Measurements from ENCODE around the gene PTPN22. TPM values are rescaled to one million over a fixed set of nuclear protein-coding genes. Genes with fewer than 3 reads are reported as not detected.

Gene PTPN22
- total RNA-seq, 4 donors from 2014 or later: 1.1 to 5.7 (median 1.9) TPM

DNA sequence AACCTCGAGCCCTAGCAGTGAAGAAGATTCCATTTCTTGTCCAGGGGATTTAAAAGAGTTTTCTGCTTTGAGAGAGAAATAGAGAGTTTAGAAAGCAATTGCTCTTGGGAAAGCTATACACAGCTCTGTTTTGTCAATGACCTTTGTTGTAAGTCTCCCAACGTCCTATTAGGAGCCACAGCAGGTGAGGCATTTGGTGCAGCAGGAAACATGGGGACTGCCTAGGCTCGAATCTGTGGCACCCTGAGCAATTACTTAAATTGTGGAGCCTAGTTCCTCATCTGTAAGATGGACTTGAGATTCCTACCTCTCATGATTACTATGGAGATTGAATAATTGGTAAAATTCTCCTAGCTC lies 41.8 kb upstream of the PTPN22 start:
- no peak for TF ChIP-seq POLR2A (IDR thresholded peaks at IDR 0.05)
- TF ChIP-seq, protein P1, sequence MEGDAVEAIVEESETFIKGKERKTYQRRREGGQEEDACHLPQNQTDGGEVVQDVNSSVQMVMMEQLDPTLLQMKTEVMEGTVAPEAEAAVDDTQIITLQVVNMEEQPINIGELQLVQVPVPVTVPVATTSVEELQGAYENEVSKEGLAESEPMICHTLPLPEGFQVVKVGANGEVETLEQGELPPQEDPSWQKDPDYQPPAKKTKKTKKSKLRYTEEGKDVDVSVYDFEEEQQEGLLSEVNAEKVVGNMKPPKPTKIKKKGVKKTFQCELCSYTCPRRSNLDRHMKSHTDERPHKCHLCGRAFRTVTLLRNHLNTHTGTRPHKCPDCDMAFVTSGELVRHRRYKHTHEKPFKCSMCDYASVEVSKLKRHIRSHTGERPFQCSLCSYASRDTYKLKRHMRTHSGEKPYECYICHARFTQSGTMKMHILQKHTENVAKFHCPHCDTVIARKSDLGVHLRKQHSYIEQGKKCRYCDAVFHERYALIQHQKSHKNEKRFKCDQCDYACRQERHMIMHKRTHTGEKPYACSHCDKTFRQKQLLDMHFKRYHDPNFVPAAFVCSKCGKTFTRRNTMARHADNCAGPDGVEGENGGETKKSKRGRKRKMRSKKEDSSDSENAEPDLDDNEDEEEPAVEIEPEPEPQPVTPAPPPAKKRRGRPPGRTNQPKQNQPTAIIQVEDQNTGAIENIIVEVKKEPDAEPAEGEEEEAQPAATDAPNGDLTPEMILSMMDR (IDR thresholded peaks at IDR 0.05): no peak
- WGBS, 2 donors: 57 to 66% methylated on average over 3 of the region's 3 CpGs
- no peaks in the 10 kb centered on the region for H3K9me3 ChIP-seq
- DNase-seq: no peak
- intact Hi-C loops (cut with DNase I): no loop called here
- H3K4me1 ChIP-seq: peaks cover 0 to 9% (median 0%) of the 10 kb centered on the region in 3 donors
- peaks cover 0 to 43% (median 14%) of the 10 kb centered on the region in 3 donors for H3K36me3 ChIP-seq
- H3K27ac ChIP-seq: peak overlapping the region; percentile 14 to 84 (median 60)
- no peaks in the 10 kb centered on the region for H3K27me3 ChIP-seq
- peak overlapping the region in 1 of 4 donors; percentile 12 for H3K4me3 ChIP-seq

DNA sequence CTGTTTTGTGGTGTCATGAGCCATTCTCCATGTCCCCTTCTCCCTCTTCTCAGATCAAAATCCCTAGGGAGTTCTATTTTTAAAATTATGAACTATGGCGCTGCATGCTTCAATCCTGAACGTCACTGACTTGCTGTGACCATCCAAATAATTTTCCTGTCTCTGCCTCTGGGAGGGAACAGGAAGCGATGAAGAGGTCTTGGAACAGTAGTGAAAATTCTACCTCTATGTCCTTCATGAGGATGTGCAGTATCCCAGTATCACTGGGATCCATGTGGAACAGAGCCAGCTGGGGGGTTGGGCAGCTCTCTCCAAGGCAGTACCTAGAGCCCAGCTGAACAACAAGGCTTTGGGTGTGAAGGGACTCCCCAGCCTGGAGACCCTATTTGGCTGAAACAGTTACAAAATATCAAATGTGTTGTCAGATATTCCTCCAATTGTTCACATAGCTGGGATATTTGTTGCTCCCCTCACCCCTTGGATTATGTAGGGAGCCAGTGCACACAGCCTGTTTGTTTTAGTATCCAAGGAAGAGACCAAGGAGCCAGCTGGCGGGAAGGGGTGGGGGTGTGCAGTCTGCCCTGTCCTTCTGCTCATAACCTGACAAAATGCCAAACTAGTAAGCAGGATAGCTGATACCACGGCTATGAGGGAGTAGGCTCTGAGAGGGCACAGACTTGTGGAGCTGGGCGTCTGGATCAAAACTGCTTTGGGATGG lies 41.2 kb upstream of the PTPN22 start:
- Histone ChIP-seq H3K27ac (peak overlapping the region; percentile 14 to 84 (median 60)), H3K36me3 (peaks cover 0 to 46% (median 14%) of the 10 kb centered on the region in 3 donors), H3K27me3 (no peaks in the 10 kb centered on the region), H3K9me3 (no peaks in the 10 kb centered on the region), H3K4me3 (peak overlapping the region in 1 of 4 donors; percentile 12), H3K4me1 (peaks cover 0 to 9% (median 0%) of the 10 kb centered on the region in 3 donors)
- no peak for TF ChIP-seq POLR2A (IDR thresholded peaks at IDR 0.05)
- TF ChIP-seq, protein P1 (IDR thresholded peaks at IDR 0.05): no peak
- intact Hi-C loops (cut with DNase I): no loop called here
- WGBS, 2 donors: 45 to 60% methylated on average over 5 to 6 of the region's 6 CpGs
- no peak for DNase-seq

DNA sequence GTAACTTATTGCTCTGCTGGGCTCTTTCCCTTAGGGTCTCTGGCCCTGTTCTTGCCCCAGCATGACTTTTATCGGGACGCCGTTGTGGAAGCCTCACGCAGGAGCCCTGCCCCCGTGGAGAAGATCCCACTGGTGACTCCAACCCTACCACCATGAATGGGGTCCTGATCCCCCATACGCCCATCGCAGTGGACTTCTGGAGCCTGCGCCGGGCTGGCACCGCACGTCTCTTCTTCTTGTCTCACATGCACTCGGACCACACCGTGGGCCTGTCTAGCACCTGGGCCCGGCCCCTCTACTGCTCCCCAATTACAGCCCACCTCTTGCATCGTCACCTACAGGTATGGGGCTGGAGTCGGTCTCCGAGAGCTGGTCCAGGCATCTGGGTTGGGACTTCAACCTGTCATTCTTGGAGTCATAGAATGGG lies 33.9 kb upstream of the PTPN22 start:
- peak overlapping the region; percentile 88 to 98 (median 96) for H3K27ac ChIP-seq
- no peaks in the 10 kb centered on the region for H3K27me3 ChIP-seq
- TF ChIP-seq, protein P1 (IDR thresholded peaks at IDR 0.05): no peak
- TF ChIP-seq POLR2A (IDR thresholded peaks at IDR 0.05): no peak
- H3K4me1 ChIP-seq: peaks cover 7 to 47% (median 20%) of the 10 kb centered on the region in 3 donors
- peak overlapping the region; percentile 63 to 89 (median 79) for H3K4me3 ChIP-seq
- no peaks in the 10 kb centered on the region for H3K9me3 ChIP-seq
- peaks cover 0 to 45% (median 12%) of the 10 kb centered on the region in 3 donors for H3K36me3 ChIP-seq
- no peak for DNase-seq
- intact Hi-C loops (cut with DNase I): loop anchor here (5.0 kb wide), 1 partner anchor 68 kb away; no protein-coding TSS in a partner anchor
- 0 to 1% methylated on average over 2 to 17 of the region's 17 CpGs for WGBS, 2 donors

DNA sequence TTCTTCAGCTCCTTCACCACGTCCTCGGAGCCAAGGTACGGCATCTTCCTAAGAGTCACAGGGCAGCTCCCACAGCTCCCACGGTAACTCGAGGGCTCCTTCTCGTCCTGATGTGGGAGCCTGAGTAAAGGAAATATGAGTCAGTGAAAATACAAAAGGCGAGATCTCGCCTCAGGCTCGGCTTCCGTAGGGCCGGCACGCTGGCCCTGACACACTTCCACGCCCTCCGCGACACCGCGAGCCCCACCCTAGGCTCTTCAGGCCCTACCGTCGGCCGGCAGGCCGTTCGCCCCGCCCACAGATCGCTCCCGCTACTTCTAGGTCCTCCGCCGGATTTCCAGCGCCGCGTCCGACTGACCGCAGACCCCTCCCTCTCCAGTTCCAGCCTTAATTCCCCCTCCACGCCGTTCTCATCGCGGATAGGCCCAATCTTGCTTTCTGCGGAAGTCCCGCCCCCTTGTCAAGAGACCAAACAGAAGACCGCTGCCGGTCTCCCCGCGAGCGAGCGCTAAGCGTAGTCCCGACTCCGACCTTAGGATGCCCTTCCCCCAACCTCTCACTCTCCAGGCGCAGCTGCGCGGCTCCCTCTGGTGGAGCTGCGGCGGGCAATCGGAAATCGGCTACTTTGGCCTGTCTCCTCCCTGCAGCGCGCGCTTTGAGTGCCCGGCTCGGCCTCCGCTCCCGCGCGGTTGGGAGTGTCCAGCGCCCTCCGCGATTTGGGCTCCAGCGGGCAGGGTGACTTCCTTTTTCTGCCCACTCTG lies 33.3 kb upstream of the PTPN22 start, which contains the start of the genes AP4B1 and DCLRE1B:
TSS of gene AP4B1 (minus strand) at position 126 of the 761 bp plus-strand sequence. CDS start at position 44, 82 bp downstream.
TSS of gene DCLRE1B (plus strand) at position 653 of the 761 bp plus-strand sequence. CDS start 261 bp downstream, outside the sequence.
- no peaks in the 10 kb centered on the region for H3K9me3 ChIP-seq
- 0 to 1% methylated on average over 20 to 41 of the region's 67 CpGs for WGBS, 2 donors
- peaks cover 7 to 47% (median 20%) of the 10 kb centered on the region in 3 donors for H3K4me1 ChIP-seq
- DNase-seq: peak; percentile 95
- H3K27ac ChIP-seq: peak within 1 kb of the TSS; percentile 88 to 98 (median 96)
- TF ChIP-seq, protein P1 (IDR thresholded peaks at IDR 0.05): peak; percentile 57 to 95 (median 89)
- peak in 3 of 4 donors; percentile 55 to 76 (median 74) for TF ChIP-seq POLR2A (IDR thresholded peaks at IDR 0.05)
- H3K27me3 ChIP-seq: no peaks in the 10 kb centered on the region
- H3K36me3 ChIP-seq: peaks cover 0 to 45% (median 18%) of the 10 kb centered on the region in 3 donors
- intact Hi-C loops (cut with DNase I): loop anchor here (5.0 kb wide), 1 partner anchor 68 kb away; no protein-coding TSS in a partner anchor
- peak within 1 kb of the TSS; percentile 63 to 89 (median 79) for H3K4me3 ChIP-seq
